RWPE1 (cell line): ENCODE results near the gene PTPRD.
"Not testable (repeated sequence)": the region's sequence is repeated elsewhere in the genome, so short reads cannot be mapped to it uniquely, and the experiment has no call there.

ENCODE experiments used
- CTCF ChIA-PET: fragments of 350-600 bp; sonication (Branson Sonifier 250); formaldehyde crosslinking; extraction: SDS; loops from one replicate; lab custom pipeline; 2021; lab: Yijun Ruan, JAX
- POLR2A ChIA-PET: fragments of 400-600 bp; formaldehyde crosslinking; extraction: SDS; loops from one replicate; lab custom pipeline; 2020; ENCODE audit warnings: antibody characterized with exemption; ENCODE audit not compliant: low non-redundant PET; lab: Yijun Ruan, JAX
- DNase-seq: peaks from one replicate; pipeline ENCODE4 v3.0.0; 2012; ENCODE audit warnings: low spot score
- H3K27ac ChIP-seq: fragments of 450-650 bp; 2 replicates; pipeline ENCODE4 v1.5.1; 2017
- CTCF ChIP-seq: fragments of 450-650 bp; conservative IDR thresholded peaks from 2 replicates; pipeline ENCODE4 v1.5.1; 2017; ENCODE audit warnings: low read depth, mild to moderate bottlenecking

Gene PTPRD

DNA sequence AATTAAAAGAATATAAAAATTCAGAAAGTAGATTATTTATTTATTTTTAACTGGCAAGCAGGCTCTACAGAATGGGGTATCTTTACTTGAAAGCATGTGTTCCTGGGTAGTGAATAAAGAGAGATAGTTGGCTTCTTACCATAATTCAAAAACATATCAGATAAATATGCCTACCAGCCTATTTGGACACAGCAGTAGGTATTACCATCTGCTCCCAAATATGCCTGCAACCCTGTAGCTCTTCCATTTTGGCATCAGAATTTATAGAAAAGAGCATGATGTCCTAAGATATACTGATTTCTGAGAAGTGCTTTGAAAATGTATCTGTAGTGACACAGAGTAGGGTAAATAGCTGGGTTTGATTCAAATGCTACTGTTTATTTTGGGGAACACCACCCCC lies 1512.7 kb downstream of the PTPRD start:
- TF ChIP-seq CTCF = no peak
- POLR2A ChIA-PET = no interaction called here
- no peak for DNase-seq

GRCh38 chr9:9099646-9100045 lies 1513.2 kb downstream of the PTPRD start:
- TF ChIP-seq CTCF = no peak
- POLR2A ChIA-PET = no interaction called here
- no peak for DNase-seq
- H3K27ac ChIP-seq = no peak overlapping the region
- CTCF ChIA-PET = no interaction called here

More for the DNA sequence above, 1512.7 kb downstream of the PTPRD start:
- CTCF ChIA-PET = no interaction called here
- no peak overlapping the region for H3K27ac ChIP-seq

GRCh38 chr9:9097254-9097653 lies 1515.5 kb downstream of the PTPRD start:
- CTCF ChIA-PET, POLR2A ChIA-PET, H3K27ac ChIP-seq, DNase-seq: not testable (repeated sequence)

DNA sequence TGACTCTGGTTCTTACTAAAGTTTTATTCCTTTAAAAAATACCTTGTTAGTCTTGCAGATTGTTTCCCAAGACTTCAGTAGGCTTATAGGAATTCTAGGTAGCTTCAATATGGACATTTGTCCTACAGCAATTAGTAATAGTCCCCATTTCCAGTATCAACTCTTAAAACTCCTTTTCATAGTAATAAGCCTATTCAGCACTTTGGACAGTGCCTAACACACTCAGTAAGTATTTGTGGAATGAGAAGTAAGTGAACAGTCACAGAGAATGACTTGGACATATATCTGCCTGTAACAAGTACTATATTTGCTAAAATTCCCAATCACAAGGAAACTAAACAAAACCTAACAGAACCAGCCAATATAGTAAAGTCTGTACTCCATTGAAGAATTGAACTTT lies 1521.4 kb downstream of the PTPRD start:
- ChIA-PET POLR2A (no interaction called here), CTCF (no interaction called here)
- H3K27ac ChIP-seq = no peak overlapping the region
- DNase-seq = no peak
- TF ChIP-seq CTCF = no peak

DNA sequence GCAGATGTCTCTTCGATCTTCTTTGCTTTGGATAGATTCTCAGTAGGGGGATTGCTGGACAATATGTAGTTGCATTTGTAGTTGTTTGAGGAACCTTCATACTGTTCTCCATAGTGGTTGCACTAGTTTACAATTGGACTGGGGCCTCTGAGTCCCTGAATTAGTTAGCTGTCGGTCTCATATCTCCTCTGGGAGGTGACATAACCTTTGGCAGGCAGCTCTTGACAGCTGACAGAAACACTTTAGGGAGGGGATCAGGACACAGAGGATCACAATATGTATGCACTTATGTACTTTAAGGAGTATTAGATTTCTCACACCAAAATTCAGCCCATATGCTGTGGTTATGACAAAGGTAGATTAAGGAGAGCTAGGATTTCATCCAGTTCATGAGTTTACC lies 1533.3 kb downstream of the PTPRD start:
- TF ChIP-seq CTCF = no peak
- no peak overlapping the region for H3K27ac ChIP-seq
- POLR2A ChIA-PET = no interaction called here
- CTCF ChIA-PET = no interaction called here
- DNase-seq = no peak

- no peak for TF ChIP-seq CTCF
- no peak for DNase-seq
- CTCF ChIA-PET = no interaction called here
- POLR2A ChIA-PET = no interaction called here
- no peak overlapping the region for H3K27ac ChIP-seq
Observed at GRCh38 chr9:9078301-9078700, 1534.5 kb downstream of the PTPRD start.

DNA sequence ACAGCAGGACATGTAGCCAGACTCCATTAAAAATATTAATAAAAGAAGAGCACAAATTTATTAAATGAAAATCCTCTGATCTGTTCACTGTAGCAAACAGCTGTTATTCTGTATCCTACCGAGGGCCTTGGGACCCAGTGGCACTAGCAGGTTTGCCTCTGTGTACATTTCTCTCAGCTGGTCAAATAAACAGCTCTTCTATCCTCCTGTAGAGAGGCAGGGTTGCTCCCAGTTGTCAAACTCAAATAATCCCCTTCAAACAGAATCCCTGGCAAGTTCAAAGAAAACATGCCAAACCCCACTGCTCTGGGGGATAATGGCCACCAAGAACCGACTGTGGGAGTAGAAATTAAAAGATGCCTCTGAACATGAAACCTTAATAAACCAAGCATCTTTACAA lies 1551.2 kb downstream of the PTPRD start:
- POLR2A ChIA-PET = no interaction called here
- no peak overlapping the region for H3K27ac ChIP-seq
- CTCF ChIA-PET = no interaction called here
- TF ChIP-seq CTCF = no peak
- no peak for DNase-seq
